Endothelial cell of umbilical vein (primary cell): ENCODE measurements around the gene LAD1. TPM values are rescaled to one million over a fixed set of nuclear protein-coding genes. Genes with fewer than 3 reads are reported as not detected.

ENCODE experiments used
- BruUV-seq: library from RNA; stranded (reverse); fragments of 400-500 nt; replicated peaks from 2 replicates; lab custom pipeline; 2021; lab: Mats Ljungman, UMichigan
- CTCF ChIA-PET: fragments of 300-600, 350-600 bp; sonication (Branson Sonifier 250); formaldehyde crosslinking; loops from one replicate; lab custom pipeline; 2021; ENCODE audit warnings: antibody characterized with exemption, inconsistent platforms; lab: Charles Lee
- POLR2A ChIA-PET: fragments of 300-600, 350-600 bp; sonication (Branson Sonifier 250); formaldehyde crosslinking; loops from one replicate; lab custom pipeline; 2021; ENCODE audit warnings: antibody characterized with exemption, inconsistent platforms; lab: Charles Lee
- DNase-seq: peaks from one replicate; pipeline ENCODE4 v3.0.0-alpha.2; 2011; ENCODE audit warnings: low read depth, low spot score
- FAIRE-seq: peaks from 2 replicates; lab custom pipeline; 2011; peaks lifted over from hg19 to GRCh38; lab: Jason Lieb, UNC
- H2AFZ ChIP-seq: 2 replicates; pipeline ENCODE4 v1.6.0; 2012; ENCODE audit warnings: low read depth, low read length, control low read depth, inconsistent platforms
- H3K27ac ChIP-seq: 2 replicates; pipeline ENCODE4 v1.5.1; 2011; ENCODE audit warnings: low read depth, mild to moderate bottlenecking, control low read depth, low read length, moderate library complexity; ENCODE audit not compliant: insufficient read depth
- H3K27me3 ChIP-seq, 2 experiments: 2 replicates each; pipeline versions ENCODE4 v1.6.0 to v1.6.1; 2011; ENCODE audit warnings: low read length in 2 of 2, mixed read lengths in 1 of 2; ENCODE audit not compliant: control insufficient read depth in 2 of 2, insufficient read depth in 2 of 2
- H3K36me3 ChIP-seq, 2 experiments: 2 replicates in 1 of 2; 3 replicates in 1 of 2; pipeline ENCODE4 v1.5.1; 2011; ENCODE audit warnings: low read length in 2 of 2, mild to moderate bottlenecking in 1 of 2, moderate library complexity in 1 of 2; ENCODE audit not compliant: control insufficient read depth in 2 of 2, insufficient read depth in 2 of 2; ENCODE audit errors: extremely low read depth in 1 of 2
- H3K4me1 ChIP-seq: 3 replicates; pipeline ENCODE4 v1.5.1; 2011; ENCODE audit warnings: mild to moderate bottlenecking, low read length; ENCODE audit not compliant: control insufficient read depth, insufficient read depth; ENCODE audit errors: extremely low read depth
- H3K4me2 ChIP-seq: 2 replicates; pipeline ENCODE4 v1.6.1; 2011; ENCODE audit warnings: low read length, control low read depth, mixed read lengths; ENCODE audit not compliant: insufficient read depth
- H3K4me3 ChIP-seq, 3 experiments: fragments of 200-600 bp in 1 of 3; sonication (generic), shearing (Covaris generic) in 1 of 3; replicated peaks in 1 of 3; 2 replicates each; pipeline ENCODE4 v1.5.1; 2011 to 2016; ENCODE audit warnings: control low read depth in 3 of 3, low read length in 3 of 3, mild to moderate bottlenecking in 2 of 3, inconsistent platforms in 1 of 3, low read depth in 1 of 3, moderate library complexity in 1 of 3; ENCODE audit not compliant: insufficient read depth in 1 of 3
- H3K79me2 ChIP-seq: 2 replicates; pipeline ENCODE4 v1.6.0; 2012; ENCODE audit warnings: low read length, inconsistent platforms; ENCODE audit not compliant: control insufficient read depth, insufficient read depth
- H3K9ac ChIP-seq: replicated peaks from 2 replicates; pipeline ENCODE3; 2011; ENCODE audit warnings: low read length, control low read depth; ENCODE audit not compliant: insufficient read depth; ENCODE audit errors: extremely low read depth
- H3K9me1 ChIP-seq: replicated peaks from 3 replicates; pipeline ENCODE4 v1.6.0; 2011; ENCODE audit warnings: mild to moderate bottlenecking, low read length; ENCODE audit not compliant: control insufficient read depth, insufficient read depth; ENCODE audit errors: extremely low read depth
- H3K9me3 ChIP-seq: replicated peaks from 2 replicates; pipeline ENCODE4 v1.5.1; 2012; ENCODE audit warnings: low read length, inconsistent platforms; ENCODE audit not compliant: control insufficient read depth, insufficient read depth
- H4K20me1 ChIP-seq: replicated peaks from 2 replicates; pipeline ENCODE3; 2011; ENCODE audit warnings: mild to moderate bottlenecking, low read length; ENCODE audit not compliant: control insufficient read depth, insufficient read depth; ENCODE audit errors: extremely low read depth
- EZH2 ChIP-seq: IDR thresholded peaks from 2 replicates; pipeline ENCODE4 v1.6.1; 2012; ENCODE audit warnings: borderline replicate concordance, low read depth, mild to moderate bottlenecking, moderate library complexity, low read length, inconsistent platforms; ENCODE audit not compliant: severe bottlenecking
- FOS ChIP-seq: IDR thresholded peaks from 2 replicates; pipeline ENCODE4 v1.6.1; 2011; ENCODE audit warnings: mild to moderate bottlenecking, low read length, moderate library complexity, borderline replicate concordance; ENCODE audit not compliant: insufficient read depth
- GATA2 ChIP-seq: IDR thresholded peaks from 2 replicates; pipeline ENCODE4 v1.7.0; 2011; ENCODE audit warnings: low read depth, mild to moderate bottlenecking, moderate library complexity, mixed read lengths, low read length; ENCODE audit not compliant: insufficient read length, insufficient read depth
- JUN ChIP-seq: IDR thresholded peaks from 2 replicates; pipeline ENCODE4 v1.6.1; 2011; ENCODE audit warnings: borderline replicate concordance, low read depth; ENCODE audit not compliant: insufficient read length, insufficient read depth
- MYC ChIP-seq: IDR thresholded peaks from one replicate; pipeline ENCODE4 v1.6.1; 2011; ENCODE audit warnings: mild to moderate bottlenecking, low read depth, low read length
- POLR2A ChIP-seq: IDR thresholded peaks from 2 replicates; pipeline ENCODE4 v1.6.1; 2012; ENCODE audit warnings: low read depth, mild to moderate bottlenecking, control low read depth, low read length
- POLR2AphosphoS5 ChIP-seq: IDR thresholded peaks from 2 replicates; pipeline ENCODE4 v1.6.1; 2012; ENCODE audit warnings: low read depth, mild to moderate bottlenecking, control low read depth, low read length, moderate library complexity; ENCODE audit not compliant: insufficient read depth
- dilution Hi-C: fragments of 300-500 bp; cut with MboI; formaldehyde crosslinking; loops from one replicate; pipeline ENCODE4 v1.15.0; 2019; ENCODE audit warnings: low sequenced_read_pairs; ENCODE audit not compliant: extremely low pct_ligation_motif_present
- intact Hi-C: fragments of 100-400 bp; cut with micrococcal nuclease; formaldehyde crosslinking; loops from one replicate; pipeline ENCODE4 v1.10.0; 2022
- polyA plus RNA-seq, 4 experiments: library from polyadenylated mRNA; depleted of rRNA in 3 of 4; stranded (reverse) in 3 of 4; unstranded in 1 of 4; fragments of >200 nt; gene quantifications; 2 replicates each; pipeline versions ENCODE4 v1.2.1 to v1.2.3, GENCODE V29; 2011 to 2012; ENCODE audit warnings: missing spikeins in 1 of 4
- total RNA-seq: library from RNA; stranded (reverse); gene quantifications from 2 replicates; pipeline ENCODE4 v1.2.3, GENCODE V29; 2021
- TF ChIP-seq, protein P1 (sequence below): IDR thresholded peaks from 2 replicates; pipeline ENCODE4 v1.6.1; 2011; ENCODE audit not compliant: insufficient read depth, insufficient read length
- TF ChIP-seq, protein P2 (sequence below), 2 donors: IDR thresholded peaks; 1 replicate in 1 of 2; 2 replicates in 1 of 2; pipeline ENCODE4 v1.5.1; 2011; ENCODE audit warnings: low read length in 2 of 2, mild to moderate bottlenecking in 2 of 2, moderate library complexity in 2 of 2, control low read depth in 1 of 2, inconsistent platforms in 1 of 2, low read depth in 1 of 2; ENCODE audit not compliant: insufficient read depth in 1 of 2; ENCODE audit errors: extremely low read depth in 1 of 2

Gene LAD1
- total and polyA plus RNA-seq, 2 donors (not counting 3 experiments of a cell fraction or from before 2014, with no cell fraction given), result not detected

DNA sequence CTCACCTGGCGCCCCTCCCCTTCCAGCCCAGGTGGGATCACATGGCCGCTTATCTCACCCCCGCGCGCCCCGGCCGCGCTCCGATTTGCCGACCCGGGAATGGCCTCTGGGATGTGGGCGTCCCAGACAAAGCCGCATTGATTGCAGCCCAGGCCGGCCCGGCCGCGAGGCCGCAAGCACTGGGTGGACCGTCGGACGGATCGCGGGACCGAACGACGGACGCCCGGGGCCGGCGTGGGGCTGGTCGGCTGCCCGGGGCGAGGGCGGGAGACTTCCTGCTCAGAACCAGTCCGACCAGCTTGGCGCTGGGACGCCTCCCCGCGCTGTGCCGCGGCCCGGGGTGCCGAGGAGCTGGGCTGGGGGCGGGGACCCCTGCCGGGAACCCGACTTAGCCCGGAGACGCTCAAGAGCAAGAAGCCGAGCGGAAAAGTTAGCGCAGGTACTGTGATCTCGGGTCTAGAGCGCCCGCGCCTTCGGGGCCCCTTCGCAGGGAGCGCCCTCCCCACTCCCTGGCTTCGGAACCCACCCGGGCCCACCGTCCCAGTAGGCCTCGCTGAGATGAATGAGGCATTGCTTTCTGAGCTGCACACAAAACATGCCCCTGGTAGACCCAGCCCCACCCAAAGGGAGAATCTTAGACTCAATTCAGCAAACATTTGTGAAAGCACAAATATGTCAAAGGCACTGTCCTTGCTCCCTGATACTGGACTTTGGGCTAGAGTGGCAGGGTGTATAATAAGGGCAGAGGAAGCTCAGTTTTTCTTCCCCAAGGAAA, 415 bp upstream of the LAD1 start:
- no peaks in the 10 kb centered on the region for H3K4me1 ChIP-seq
- DNase-seq (no peak), FAIRE-seq (no peak)
- H3K4me3 ChIP-seq, result no peak overlapping the region
- POLR2A ChIA-PET, result no interaction called here
- dilution Hi-C loops (no loop called here), intact Hi-C loops (no loop called here)
- H3K9me3 ChIP-seq, result no peaks in the 10 kb centered on the region
- no peak overlapping the region for H3K4me2 ChIP-seq
- CTCF ChIA-PET, result interaction anchor here (0.7 to 2.1 kb wide), 2 partner anchors 11 to 36 kb away, joined by 3 to 8 read pairs; no protein-coding TSS in a partner anchor
- H2AFZ ChIP-seq, result no peak overlapping the region
- no peaks in the 10 kb centered on the region for H3K9me1 ChIP-seq
- H4K20me1 ChIP-seq, result no peaks in the 10 kb centered on the region
- H3K79me2 ChIP-seq, result no peaks in the 10 kb centered on the region
- TF ChIP-seq FOS (no peak), EZH2 (peak; percentile 100)
- H3K27me3 ChIP-seq, result peaks cover 51 to 57% of the 10 kb centered on the region in 2 experiments
- BruUV-seq, result no TSS peak
- H3K27ac ChIP-seq, result no peak overlapping the region
- H3K9ac ChIP-seq, result no peak overlapping the region
- H3K36me3 ChIP-seq, result no peaks in the 10 kb centered on the region

DNA sequence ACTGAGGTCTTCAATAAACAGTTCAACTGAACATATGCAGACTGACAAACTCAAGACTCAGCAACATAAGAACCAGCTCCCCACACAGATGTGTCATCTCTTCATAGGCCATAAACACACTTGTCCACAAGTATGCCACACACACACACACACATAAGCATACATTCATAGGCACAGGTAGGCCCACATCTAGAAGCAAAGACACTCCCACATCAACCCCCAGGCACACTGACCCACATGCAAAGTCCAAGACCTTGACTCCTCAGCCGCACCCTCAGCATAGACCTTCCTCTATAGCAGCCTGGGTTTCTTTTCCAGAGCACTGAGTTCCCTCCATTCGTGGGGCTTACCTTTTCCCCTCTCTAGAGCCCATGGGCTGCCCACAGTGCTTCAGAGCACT, 1.4 kb downstream of the LAD1 start:
- no peak for DNase-seq
- FAIRE-seq, result no peak
- H3K4me3 ChIP-seq, result no peak overlapping the region
- H3K4me1 ChIP-seq, result no peaks in the 10 kb centered on the region
- H3K27me3 ChIP-seq, result peaks cover 49 to 53% of the 10 kb centered on the region in 2 experiments
- no peaks in the 10 kb centered on the region for H3K36me3 ChIP-seq
- BruUV-seq, result no TSS peak
- H3K9me1 ChIP-seq, result no peaks in the 10 kb centered on the region
- H3K79me2 ChIP-seq, result no peaks in the 10 kb centered on the region
- CTCF ChIA-PET, result interaction anchor here (0.9 to 1.0 kb wide), 2 partner anchors 9 to 12 kb away, joined by 3 read pairs; no protein-coding TSS in a partner anchor
- no peak overlapping the region for H2AFZ ChIP-seq
- H3K27ac ChIP-seq, result no peak overlapping the region
- H3K9me3 ChIP-seq, result no peaks in the 10 kb centered on the region
- intact Hi-C loops (no loop called here), dilution Hi-C loops (no loop called here)
- TF ChIP-seq POLR2A, result no peak
- no peak for TF ChIP-seq JUN
- TF ChIP-seq, protein P1, sequence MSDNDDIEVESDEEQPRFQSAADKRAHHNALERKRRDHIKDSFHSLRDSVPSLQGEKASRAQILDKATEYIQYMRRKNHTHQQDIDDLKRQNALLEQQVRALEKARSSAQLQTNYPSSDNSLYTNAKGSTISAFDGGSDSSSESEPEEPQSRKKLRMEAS, result no peak
- TF ChIP-seq GATA2, result no peak
- TF ChIP-seq MYC, result no peak
- TF ChIP-seq, protein P2, sequence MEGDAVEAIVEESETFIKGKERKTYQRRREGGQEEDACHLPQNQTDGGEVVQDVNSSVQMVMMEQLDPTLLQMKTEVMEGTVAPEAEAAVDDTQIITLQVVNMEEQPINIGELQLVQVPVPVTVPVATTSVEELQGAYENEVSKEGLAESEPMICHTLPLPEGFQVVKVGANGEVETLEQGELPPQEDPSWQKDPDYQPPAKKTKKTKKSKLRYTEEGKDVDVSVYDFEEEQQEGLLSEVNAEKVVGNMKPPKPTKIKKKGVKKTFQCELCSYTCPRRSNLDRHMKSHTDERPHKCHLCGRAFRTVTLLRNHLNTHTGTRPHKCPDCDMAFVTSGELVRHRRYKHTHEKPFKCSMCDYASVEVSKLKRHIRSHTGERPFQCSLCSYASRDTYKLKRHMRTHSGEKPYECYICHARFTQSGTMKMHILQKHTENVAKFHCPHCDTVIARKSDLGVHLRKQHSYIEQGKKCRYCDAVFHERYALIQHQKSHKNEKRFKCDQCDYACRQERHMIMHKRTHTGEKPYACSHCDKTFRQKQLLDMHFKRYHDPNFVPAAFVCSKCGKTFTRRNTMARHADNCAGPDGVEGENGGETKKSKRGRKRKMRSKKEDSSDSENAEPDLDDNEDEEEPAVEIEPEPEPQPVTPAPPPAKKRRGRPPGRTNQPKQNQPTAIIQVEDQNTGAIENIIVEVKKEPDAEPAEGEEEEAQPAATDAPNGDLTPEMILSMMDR (IDR thresholded peaks at IDR 0.05; ENCODE audit: extremely low read depth in 1 of 2, insufficient read depth in 1 of 2, low read depth in 1 of 2, low read length in 2 of 2), result no peak
- no peak for TF ChIP-seq EZH2
- TF ChIP-seq POLR2AphosphoS5, result no peak
- no peak for TF ChIP-seq FOS
- no peak overlapping the region for H3K4me2 ChIP-seq
- no peaks in the 10 kb centered on the region for H4K20me1 ChIP-seq
- POLR2A ChIA-PET, result no interaction called here
- no peak overlapping the region for H3K9ac ChIP-seq
